Stimulated activated CD8-positive, alpha-beta memory T cell treated with anti-CD3 and anti-CD28 coated beads, Interleukin-7, amount 100 ng/mL, for 48 hours (primary cell): ENCODE results near the gene VWA5B1.

Experiments
- DNase-seq, 2 donors: peaks; one replicate each; pipeline ENCODE4 v3.0.0-alpha.2; 2020; ENCODE audit warnings: low read depth in 1 of 2; ENCODE audit errors: extremely low read depth in 1 of 2

VWA5B1 gene

GRCh38 chr1:20322081-20322824 lies 31.6 kb downstream of the VWA5B1 start:
- DNase-seq = no peak

GRCh38 chr1:20322825-20323612 lies 32.3 kb downstream of the VWA5B1 start:
- no peak for DNase-seq

DNA sequence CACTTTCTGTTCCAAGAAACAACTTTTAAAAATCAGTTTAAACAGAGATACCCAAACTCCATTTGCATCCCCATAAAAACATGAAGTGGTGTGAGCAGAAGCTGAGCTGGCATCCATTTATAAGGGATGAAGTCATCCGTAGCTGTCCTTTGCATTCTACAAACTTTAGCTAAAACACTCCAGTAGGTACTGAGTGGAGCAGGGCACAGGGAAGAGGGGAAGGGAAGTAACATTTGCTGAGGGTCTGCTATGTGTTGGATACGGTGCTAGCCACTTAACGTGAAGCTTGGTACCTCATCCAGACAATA lies 32.9 kb downstream of the VWA5B1 start:
- no peak for DNase-seq

DNA sequence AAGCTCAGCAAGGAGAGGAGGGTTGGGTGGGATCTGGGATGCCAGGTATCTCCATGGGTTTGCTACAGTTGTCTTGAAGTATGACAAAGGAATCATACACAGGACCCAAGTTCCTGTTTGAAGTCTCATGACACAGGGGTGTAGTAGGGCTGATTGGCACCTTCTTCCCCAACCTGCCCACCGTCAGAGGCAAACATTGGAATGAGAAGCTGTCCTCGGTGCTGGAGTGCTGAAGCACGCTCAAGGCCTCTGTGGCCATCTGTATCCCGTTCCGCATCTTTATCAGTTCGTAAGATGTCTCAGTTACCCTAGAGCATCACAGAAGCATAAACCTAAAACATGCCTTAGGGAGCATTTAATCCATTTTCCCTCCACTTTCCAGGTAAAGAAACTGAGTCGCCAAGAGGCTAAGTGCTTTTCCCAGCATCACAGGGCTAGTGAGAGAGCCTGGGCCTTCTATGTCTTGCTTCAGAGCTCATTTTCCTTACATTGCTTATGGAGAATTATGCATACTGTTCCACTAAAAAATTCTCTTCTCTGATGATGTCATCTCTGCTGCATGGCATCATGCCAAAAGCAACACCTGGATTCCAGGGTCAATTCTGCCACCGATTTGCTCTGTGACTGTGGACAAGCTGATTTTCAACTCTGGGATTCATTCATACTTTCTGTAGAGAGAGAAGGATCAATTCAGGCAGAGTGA lies 34.2 kb downstream of the VWA5B1 start:
- no peak for DNase-seq

GRCh38 chr1:20325407-20325843 lies 34.8 kb downstream of the VWA5B1 start:
- DNase-seq = no peak

- no peak for DNase-seq
Measured at GRCh38 chr1:20325844-20326420, 35.3 kb downstream of the VWA5B1 start.

DNA sequence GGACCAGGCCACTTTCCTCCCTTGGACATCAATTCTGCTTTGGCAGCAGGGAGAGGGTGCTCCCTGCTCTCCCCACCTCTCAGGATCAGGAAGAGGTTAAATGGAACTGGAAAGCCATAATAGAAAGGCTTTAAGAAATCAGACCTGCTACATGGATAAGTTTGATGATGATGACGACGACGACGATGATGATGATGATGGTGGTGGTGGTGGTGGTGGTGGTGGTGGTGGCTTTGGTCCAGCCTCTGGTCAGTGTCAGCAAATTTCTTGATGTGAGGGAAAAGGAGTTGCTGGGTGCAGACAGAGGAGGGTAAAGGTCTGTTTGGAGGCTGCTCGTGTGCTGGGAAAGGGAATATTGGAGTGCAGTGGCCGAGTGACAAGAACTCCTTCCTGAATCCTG lies 36.8 kb downstream of the VWA5B1 start:
- no peak for DNase-seq

DNA sequence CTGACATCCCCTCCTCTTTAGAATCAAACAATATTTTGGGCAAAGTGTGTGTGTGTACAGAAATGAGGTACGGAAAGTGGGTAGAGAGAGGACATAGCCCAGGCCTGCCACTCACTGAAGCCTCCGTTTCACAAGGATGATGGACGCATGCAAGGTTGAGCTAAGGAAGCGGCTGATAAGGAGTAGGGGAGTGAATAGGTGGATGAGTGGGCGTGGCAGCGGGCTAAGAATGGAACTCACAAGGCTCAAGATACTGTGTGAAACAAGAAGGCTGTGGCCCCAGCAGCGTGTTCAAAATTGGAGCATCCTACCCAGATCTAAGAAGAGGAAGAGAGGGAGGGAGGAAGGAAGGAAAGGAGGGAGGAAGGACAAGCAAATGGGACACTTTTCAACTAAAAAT lies 37.5 kb downstream of the VWA5B1 start:
- DNase-seq = no peak

GRCh38 chr1:20329793-20330542 lies 39.3 kb downstream of the VWA5B1 start:
- no peak for DNase-seq

DNA sequence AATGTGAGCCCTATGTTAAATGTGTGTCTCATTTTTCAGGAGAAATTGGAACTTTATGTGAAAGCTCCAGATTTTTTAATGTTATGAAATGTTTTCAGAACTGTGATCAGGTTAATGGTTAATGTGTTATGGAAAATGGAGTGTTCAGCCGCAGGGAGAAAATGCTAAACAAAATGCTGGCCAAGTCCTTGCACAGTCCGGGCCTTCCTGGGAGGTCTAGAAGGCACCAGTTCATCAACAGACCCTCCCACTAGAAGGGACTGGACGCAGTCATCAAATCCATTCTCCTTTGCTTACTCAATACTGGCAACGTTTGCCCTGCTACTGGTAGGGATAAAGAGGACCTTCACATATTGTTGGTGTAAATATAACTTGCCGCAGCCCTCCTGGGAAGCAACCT lies 43.4 kb downstream of the VWA5B1 start:
- no peak for DNase-seq

DNA sequence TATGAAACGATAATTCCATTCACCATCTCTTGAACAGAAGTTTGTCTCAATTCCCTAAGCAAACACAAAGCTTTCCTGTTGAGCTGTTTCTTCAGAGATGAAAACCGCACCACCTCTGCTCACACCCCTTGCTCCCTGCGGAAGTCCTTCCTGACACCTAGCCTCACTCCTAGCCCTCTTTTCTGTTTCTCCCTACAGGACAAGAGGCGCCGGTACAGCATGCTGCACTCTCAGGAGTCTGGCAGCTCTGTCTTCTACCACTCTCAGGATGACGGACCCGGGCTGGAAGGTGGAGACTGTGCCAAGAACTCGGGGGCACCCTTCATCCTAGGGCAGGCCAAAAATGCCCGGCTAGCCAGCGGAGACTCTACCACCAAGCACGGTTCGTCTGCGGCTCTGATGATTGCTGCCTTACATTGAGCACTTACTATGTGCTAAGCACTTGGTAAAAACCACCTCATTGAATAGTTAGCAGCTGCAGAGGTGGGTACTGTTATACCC lies 45.5 kb downstream of the VWA5B1 start:
- no peak for DNase-seq

- DNase-seq = no peak
Measured at GRCh38 chr1:20337581-20337980, 46.9 kb downstream of the VWA5B1 start.

DNA sequence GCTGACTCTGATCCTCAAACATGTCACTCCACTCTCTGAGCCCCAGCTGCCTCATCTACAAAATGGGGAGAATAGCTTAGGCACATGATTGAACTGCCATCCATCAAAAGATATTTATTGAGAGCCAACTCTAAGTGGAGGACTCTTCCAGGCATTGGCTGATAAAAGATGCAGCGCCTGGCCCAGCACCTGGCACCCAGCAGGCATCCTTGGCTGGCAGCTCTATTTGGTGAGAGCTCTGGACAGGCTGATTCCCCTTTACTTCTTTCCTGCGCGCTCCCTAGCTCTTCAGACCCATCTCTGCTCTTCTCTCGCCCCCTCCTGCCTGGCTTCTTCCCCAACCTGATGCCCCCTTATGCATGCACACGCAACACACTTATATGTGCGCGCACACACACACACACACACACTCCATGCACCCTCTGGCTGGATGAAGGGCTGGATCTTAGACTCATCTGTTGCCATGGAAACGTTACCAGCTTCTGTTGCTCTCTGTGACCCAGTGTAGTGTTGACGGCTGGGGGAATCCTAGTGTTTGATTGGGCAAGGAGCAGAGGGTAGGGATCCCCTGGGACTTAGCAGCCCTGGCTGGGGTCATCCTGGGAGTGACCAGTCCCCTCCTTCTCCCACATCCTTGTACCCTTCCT lies 49.3 kb downstream of the VWA5B1 start:
- no peak for DNase-seq

GRCh38 chr1:20342294-20343148 lies 51.8 kb downstream of the VWA5B1 start:
- DNase-seq = no peak

DNA sequence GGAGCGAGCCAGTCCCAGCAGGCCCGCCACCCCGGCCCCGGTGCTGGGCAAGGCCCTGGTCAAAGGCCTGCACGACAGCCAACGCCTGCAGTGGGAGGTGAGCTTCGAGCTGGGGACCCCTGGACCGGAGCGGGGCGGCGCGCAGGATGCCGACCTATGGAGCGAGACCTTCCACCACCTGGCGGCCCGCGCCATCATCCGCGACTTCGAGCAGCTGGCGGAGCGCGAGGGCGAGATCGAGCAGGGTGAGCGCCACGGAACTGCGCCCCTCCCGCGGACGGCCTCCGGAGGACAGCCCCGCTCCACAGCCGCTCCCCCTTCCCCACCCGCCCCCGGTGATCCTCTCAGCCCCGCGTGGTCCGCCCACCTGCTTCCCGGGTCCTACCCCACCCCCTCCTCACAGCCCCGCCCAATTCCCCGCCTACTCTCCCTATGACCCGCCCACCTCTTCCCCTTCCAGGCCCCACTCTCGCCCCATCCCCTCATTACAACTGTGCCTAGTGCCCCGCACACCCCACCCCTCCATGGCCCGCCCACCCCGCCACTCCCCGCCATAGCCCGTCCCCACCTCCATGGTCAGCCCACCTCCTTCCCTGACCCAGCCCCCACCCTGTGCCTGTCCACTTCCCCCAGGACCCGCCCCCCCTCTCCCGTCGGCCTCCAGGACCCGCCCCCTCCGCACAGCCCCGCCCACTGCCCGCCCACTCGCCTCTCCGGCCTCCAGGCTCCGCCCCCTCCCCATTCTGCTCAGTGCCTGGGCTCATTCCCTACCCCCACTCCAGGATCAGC lies 52.7 kb downstream of the VWA5B1 start:
- no peak for DNase-seq

- no peak for DNase-seq
Measured at GRCh38 chr1:20343938-20344302, 53.2 kb downstream of the VWA5B1 start.

DNA sequence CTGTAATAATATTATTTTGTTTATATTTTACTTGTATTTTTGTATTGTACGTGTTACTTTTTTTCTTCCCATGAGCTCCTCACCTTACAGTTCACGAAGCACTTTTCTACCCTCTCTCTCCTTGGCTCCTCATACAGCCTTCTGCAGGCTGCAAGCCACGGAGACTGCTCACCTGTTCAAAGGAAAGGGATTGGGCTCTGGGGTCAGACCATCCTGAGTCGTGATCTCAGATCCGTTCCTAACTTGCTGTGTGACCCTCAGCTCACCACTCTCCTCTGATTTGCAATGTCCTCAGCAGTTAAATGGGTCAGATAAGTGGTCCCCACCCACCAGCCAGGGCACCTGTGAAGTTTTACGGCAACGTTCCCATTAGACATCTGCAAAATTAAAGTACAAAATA lies 54.1 kb downstream of the VWA5B1 start:
- DNase-seq = no peak

GRCh38 chr1:20345419-20345818 lies 54.7 kb downstream of the VWA5B1 start:
- DNase-seq = no peak

DNA sequence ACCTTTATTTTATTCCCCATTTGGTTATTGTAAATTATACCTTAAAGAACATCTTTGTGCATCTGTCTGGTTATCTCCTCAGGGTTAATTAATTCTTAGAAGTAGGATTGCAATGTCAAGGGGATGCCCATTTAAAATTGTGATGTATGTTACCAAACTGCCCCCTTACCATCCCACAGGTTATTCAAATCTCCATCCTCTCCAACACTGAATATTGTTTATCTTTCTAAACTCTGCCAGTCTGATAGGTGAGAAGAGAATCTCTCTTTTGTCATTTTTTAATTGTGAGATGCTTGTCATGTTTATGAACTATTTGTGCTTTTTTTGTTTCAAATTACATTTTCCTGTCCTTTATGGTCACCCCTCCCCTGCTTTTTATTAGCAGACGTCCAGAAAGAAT lies 55.8 kb downstream of the VWA5B1 start:
- DNase-seq = no peak
